ENCODE results near the gene CREB3L1. TPM values are rescaled to one million over a fixed set of nuclear protein-coding genes. Genes with fewer than 3 reads are reported as not detected.

Gene CREB3L1
- 10 to 100 TPM; 11.4 to 15.5 (median 13.2) TPM for polyA plus RNA-seq (ENCODE audit: insufficient read length in 3 of 3)

GRCh38 chr11:46277622-46278386 is at the start of gene CREB3L1:
Gene CREB3L1 (plus strand): TSS chr11:46277662. CDS start chr11:46278112, 450 bp downstream.
- no peak for DNase-seq (ENCODE audit: low read depth in 3 of 3, low spot score in 2 of 3)

GRCh38 chr11:46229230-46229629 is 48.2 kb upstream of the CREB3L1 start:
- DNase-seq (ENCODE audit: low read depth in 3 of 3, low spot score in 2 of 3) = no peak

- DNase-seq (ENCODE audit: low read depth in 3 of 3, low spot score in 2 of 3) = peak in 1 of 3 donors; percentile 27
Observed at GRCh38 chr11:46234311-46234710, 43.2 kb upstream of the CREB3L1 start.

GRCh38 chr11:46235777-46236688 is 41.4 kb upstream of the CREB3L1 start:
- DNase-seq (ENCODE audit: low read depth in 3 of 3, low spot score in 2 of 3) = no peak

GRCh38 chr11:46236918-46237247 is 40.6 kb upstream of the CREB3L1 start:
- DNase-seq (ENCODE audit: low read depth in 3 of 3, low spot score in 2 of 3) = no peak

- no peak for DNase-seq (ENCODE audit: low read depth in 3 of 3, low spot score in 2 of 3)
Observed at GRCh38 chr11:46237248-46238077, 40.0 kb upstream of the CREB3L1 start.

GRCh38 chr11:46238078-46238966 is 39.1 kb upstream of the CREB3L1 start:
- DNase-seq (ENCODE audit: low read depth in 3 of 3, low spot score in 2 of 3) = no peak

- peak in 1 of 3 donors; percentile 68 for DNase-seq (ENCODE audit: low read depth in 3 of 3, low spot score in 2 of 3)
Observed at GRCh38 chr11:46238967-46239800, 38.3 kb upstream of the CREB3L1 start.

- no peak for DNase-seq (ENCODE audit: low read depth in 3 of 3, low spot score in 2 of 3)
Observed at GRCh38 chr11:46239801-46240061, 37.7 kb upstream of the CREB3L1 start.

- DNase-seq (ENCODE audit: low read depth in 3 of 3, low spot score in 2 of 3) = no peak
Observed at GRCh38 chr11:46240371-46240770, 37.1 kb upstream of the CREB3L1 start.

- DNase-seq (ENCODE audit: low read depth in 3 of 3, low spot score in 2 of 3) = no peak
Observed at GRCh38 chr11:46240861-46241260, 36.6 kb upstream of the CREB3L1 start.

- no peak for DNase-seq (ENCODE audit: low read depth in 3 of 3, low spot score in 2 of 3)
Observed at GRCh38 chr11:46242041-46242951, 35.2 kb upstream of the CREB3L1 start.

GRCh38 chr11:46242952-46243795 is 34.3 kb upstream of the CREB3L1 start:
- DNase-seq (ENCODE audit: low read depth in 3 of 3, low spot score in 2 of 3) = peak; percentile 77 to 85 (median 81)

GRCh38 chr11:46243796-46244109 is 33.7 kb upstream of the CREB3L1 start:
- DNase-seq (ENCODE audit: low read depth in 3 of 3, low spot score in 2 of 3) = no peak

GRCh38 chr11:46246521-46246920 is 30.9 kb upstream of the CREB3L1 start:
- DNase-seq (ENCODE audit: low read depth in 3 of 3, low spot score in 2 of 3) = no peak

- no peak for DNase-seq (ENCODE audit: low read depth in 3 of 3, low spot score in 2 of 3)
Observed at GRCh38 chr11:46247090-46247489, 30.4 kb upstream of the CREB3L1 start.

GRCh38 chr11:46247659-46248058 is 29.8 kb upstream of the CREB3L1 start:
- DNase-seq (ENCODE audit: low read depth in 3 of 3, low spot score in 2 of 3) = peak in 1 of 3 donors; percentile 39

All from right renal cortex interstitium (tissue), 3 donors.